Measurements from ENCODE around the gene ZNF415.
"Not testable (repeated sequence)": the region's sequence is repeated elsewhere in the genome, so short reads cannot be mapped to it uniquely, and the experiment has no call there.

DNA sequence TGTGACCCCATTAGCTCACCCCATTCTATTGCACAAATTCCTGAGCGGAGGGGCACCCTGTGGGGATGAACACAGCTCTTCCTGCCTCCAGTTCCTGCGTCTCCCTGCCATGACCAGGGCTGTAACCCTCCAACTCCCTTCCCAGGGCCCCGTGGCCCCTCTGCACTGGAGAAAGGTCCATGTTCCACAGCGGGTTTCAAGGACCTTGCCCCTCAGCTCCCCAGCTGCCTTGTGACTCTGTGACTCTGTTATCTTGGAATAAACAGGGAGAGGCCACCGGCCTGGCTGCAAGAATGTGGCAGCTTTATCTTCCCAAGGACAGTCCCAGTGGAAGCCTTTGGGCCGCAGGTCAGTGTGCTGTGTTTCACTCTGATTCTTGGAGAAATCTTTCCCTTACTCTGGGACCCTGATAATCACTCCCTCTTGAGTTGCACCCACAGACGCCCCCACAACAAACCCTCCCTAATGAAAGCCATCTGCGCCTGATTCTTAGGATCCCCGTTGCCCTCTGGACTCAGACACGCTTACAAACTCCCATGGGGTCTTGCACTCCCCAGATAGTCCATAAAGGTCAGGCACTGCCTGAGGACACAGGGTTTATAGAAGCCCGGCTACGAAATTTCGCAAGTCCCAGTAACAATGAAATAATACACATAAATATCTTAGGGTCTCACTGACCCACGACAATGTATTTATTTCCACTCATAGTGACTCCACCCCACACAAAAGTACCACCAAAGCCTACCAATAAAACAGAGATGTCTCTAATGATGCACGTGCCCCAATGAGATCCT lies 5.8 kb downstream of the ZNF415 start:
- TF ChIP-seq, protein P1, sequence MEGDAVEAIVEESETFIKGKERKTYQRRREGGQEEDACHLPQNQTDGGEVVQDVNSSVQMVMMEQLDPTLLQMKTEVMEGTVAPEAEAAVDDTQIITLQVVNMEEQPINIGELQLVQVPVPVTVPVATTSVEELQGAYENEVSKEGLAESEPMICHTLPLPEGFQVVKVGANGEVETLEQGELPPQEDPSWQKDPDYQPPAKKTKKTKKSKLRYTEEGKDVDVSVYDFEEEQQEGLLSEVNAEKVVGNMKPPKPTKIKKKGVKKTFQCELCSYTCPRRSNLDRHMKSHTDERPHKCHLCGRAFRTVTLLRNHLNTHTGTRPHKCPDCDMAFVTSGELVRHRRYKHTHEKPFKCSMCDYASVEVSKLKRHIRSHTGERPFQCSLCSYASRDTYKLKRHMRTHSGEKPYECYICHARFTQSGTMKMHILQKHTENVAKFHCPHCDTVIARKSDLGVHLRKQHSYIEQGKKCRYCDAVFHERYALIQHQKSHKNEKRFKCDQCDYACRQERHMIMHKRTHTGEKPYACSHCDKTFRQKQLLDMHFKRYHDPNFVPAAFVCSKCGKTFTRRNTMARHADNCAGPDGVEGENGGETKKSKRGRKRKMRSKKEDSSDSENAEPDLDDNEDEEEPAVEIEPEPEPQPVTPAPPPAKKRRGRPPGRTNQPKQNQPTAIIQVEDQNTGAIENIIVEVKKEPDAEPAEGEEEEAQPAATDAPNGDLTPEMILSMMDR (tag by site-specific recombination; IDR thresholded peaks at IDR 0.05), result not testable (repeated sequence)
- TF ChIP-seq ZNF184, ZNF629, YY1, YY2, ZNF513, ZNF792, ZNF175, ZBTB10, ZNF571, ZNF324 (tag by site-specific recombination; IDR thresholded peaks at IDR 0.05): not testable (repeated sequence)
- TF ChIP-seq, protein P2, sequence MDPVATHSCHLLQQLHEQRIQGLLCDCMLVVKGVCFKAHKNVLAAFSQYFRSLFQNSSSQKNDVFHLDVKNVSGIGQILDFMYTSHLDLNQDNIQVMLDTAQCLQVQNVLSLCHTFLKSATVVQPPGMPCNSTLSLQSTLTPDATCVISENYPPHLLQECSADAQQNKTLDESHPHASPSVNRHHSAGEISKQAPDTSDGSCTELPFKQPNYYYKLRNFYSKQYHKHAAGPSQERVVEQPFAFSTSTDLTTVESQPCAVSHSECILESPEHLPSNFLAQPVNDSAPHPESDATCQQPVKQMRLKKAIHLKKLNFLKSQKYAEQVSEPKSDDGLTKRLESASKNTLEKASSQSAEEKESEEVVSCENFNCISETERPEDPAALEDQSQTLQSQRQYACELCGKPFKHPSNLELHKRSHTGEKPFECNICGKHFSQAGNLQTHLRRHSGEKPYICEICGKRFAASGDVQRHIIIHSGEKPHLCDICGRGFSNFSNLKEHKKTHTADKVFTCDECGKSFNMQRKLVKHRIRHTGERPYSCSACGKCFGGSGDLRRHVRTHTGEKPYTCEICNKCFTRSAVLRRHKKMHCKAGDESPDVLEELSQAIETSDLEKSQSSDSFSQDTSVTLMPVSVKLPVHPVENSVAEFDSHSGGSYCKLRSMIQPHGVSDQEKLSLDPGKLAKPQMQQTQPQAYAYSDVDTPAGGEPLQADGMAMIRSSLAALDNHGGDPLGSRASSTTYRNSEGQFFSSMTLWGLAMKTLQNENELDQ (tag by site-specific recombination; IDR thresholded peaks at IDR 0.05; ENCODE audit: low read depth), result not testable (repeated sequence)
- TF ChIP-seq, protein P3, sequence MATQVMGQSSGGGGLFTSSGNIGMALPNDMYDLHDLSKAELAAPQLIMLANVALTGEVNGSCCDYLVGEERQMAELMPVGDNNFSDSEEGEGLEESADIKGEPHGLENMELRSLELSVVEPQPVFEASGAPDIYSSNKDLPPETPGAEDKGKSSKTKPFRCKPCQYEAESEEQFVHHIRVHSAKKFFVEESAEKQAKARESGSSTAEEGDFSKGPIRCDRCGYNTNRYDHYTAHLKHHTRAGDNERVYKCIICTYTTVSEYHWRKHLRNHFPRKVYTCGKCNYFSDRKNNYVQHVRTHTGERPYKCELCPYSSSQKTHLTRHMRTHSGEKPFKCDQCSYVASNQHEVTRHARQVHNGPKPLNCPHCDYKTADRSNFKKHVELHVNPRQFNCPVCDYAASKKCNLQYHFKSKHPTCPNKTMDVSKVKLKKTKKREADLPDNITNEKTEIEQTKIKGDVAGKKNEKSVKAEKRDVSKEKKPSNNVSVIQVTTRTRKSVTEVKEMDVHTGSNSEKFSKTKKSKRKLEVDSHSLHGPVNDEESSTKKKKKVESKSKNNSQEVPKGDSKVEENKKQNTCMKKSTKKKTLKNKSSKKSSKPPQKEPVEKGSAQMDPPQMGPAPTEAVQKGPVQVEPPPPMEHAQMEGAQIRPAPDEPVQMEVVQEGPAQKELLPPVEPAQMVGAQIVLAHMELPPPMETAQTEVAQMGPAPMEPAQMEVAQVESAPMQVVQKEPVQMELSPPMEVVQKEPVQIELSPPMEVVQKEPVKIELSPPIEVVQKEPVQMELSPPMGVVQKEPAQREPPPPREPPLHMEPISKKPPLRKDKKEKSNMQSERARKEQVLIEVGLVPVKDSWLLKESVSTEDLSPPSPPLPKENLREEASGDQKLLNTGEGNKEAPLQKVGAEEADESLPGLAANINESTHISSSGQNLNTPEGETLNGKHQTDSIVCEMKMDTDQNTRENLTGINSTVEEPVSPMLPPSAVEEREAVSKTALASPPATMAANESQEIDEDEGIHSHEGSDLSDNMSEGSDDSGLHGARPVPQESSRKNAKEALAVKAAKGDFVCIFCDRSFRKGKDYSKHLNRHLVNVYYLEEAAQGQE (tag by site-specific recombination; IDR thresholded peaks at IDR 0.05), result not testable (repeated sequence)

Data from HEK293 (cell line).